H1 (cell line): ENCODE results near the gene HABP2. TPM values are rescaled to one million over a fixed set of nuclear protein-coding genes. Genes with fewer than 3 reads are reported as not detected.

Source experiments
- SP1 ChIP-seq: IDR thresholded peaks from 2 replicates; pipeline ENCODE4 v1.6.1; 2011; ENCODE audit warnings: low read depth, low read length
- polyA plus RNA-seq, 7 experiments: library from polyadenylated mRNA; depleted of rRNA in 3 of 7; stranded (reverse) in 5 of 7; unstranded in 2 of 7; fragments of >200 nt in 5 of 7; fragments of 200-250 nt in 2 of 7; gene quantifications; 1 replicate in 5 of 7; 2 replicates in 1 of 7; 4 replicates in 1 of 7; pipeline versions ENCODE4 v1.2.1 to v1.2.3, GENCODE V29; 2011 to 2013; ENCODE audit warnings: missing spikeins in 2 of 7, mixed read lengths in 2 of 7
- total RNA-seq: library from RNA; stranded (reverse); fragmentation: NEBNext Ultra II Directional; extraction: Animal tissue kit (Norgen Biotek cat#: 25700); gene quantifications from 2 replicates; pipeline ENCODE4 v1.2.1, GENCODE V29; 2021

The HABP2 gene
- total and polyA plus RNA-seq, 2 of the 8 experiments (the other 6 are each of a cell fraction or from before 2014, with no cell fraction given), result not detected

GRCh38 chr10:113620936-113621335, 68.1 kb downstream of the HABP2 start (continued):
- TF ChIP-seq SP1, result no peak
